H4 (cell line): ENCODE measurements around the gene SAMD4A. TPM values are rescaled to one million over a fixed set of nuclear protein-coding genes. Genes with fewer than 3 reads are reported as not detected.

Experiments used
- DNase-seq: peaks from one replicate; pipeline ENCODE4 v3.0.0-alpha.2; 2015; ENCODE audit warnings: low spot score
- total RNA-seq: library from RNA; depleted of rRNA; stranded (reverse); fragments of >200 nt; shearing (Covaris generic); gene quantifications from 2 replicates; pipeline ENCODE4 v1.2.3, GENCODE V29; 2014; rRNA removed

Gene SAMD4A
- total RNA-seq, 1 experiment from 2014 or later: 1.8 TPM

DNA sequence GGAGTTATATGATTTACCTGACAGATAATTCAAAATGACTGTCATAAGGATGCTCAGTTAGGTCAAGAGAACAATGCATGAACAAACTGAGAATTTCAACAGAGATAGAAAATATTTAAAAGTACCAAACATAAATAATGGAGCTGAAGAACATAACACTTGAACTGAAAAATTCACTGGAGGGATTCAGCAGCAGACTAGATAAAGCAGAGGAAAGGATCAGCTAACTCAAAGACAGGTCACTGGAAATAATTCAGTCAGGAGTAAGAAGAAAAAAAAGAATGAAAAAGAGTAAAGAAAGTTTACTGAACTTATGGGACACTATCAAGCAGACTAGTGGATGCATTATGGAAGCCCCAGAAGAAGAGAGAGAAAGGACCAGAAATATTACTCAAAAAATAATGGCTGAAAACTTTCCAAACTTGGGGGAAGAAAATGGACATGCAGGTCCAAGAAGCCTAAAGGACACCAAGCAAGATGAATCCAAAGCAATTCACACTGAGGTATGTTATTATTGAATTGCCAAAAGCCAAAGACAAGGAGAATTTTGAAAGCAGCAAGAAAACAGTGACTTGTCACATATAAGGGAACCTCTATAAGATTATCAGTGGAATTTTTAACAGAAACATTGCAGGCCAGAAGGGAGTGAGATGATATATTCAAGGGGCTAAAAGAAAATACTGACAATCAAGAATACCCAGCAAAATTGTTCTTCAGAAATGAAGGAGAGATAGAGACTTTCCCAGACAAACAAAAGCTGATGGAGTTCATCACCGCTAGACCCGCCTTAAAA, 257.0 kb downstream of the SAMD4A start:
- no peak for DNase-seq

DNA sequence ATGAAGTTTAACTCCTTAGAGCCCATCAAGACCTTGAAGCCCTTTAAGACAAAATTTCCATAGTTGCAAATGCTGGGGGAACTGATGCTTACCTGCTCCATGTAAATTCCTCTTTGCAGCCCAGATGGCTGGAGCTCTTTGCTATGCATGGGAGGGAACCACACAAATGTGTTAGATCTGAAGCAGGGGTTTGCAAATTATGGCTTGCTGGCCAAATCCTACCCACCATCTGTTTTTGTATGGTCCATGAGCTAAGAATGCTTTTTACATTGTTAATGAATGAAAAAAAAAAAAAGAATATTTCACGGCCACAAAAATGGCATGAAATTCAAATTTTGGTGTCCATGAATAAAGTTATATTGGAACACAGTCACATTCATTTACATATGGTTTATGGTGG, 261.1 kb downstream of the SAMD4A start:
- no peak for DNase-seq

DNA sequence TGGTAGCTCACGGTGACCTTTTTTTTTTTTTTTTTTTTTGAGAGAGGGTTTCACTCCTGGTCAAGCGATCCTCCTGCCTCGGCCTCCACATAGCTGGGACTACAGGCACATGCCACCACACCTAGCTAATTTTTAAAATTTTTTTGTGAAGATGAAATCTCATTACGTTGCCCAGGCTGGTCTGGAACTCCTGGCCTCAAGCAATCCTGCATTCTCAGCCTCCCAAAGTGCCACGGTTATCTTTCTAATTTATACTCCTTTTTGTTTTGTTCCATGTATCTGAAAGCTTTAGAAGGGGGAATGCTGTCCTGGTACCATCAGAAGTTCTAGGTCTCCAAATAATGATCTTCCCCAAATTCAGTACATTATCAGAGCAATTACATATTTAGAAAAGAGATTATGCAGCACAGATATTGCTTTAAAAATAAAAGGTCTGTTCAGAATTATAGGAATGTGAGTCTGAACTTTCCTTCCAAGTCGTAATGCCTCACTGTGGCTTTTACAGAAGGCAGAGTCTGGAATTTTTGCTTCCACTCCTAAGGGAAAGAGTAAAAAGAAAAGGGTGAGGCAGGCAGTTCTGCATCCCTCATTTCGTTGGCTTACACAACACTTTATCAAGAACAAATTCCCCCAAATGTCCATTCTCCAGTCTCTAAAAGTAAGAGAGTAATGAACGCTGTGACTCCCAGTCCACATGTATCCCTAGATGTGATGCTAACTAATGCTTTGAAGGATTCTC, 262.7 kb downstream of the SAMD4A start:
- DNase-seq: no peak

DNA sequence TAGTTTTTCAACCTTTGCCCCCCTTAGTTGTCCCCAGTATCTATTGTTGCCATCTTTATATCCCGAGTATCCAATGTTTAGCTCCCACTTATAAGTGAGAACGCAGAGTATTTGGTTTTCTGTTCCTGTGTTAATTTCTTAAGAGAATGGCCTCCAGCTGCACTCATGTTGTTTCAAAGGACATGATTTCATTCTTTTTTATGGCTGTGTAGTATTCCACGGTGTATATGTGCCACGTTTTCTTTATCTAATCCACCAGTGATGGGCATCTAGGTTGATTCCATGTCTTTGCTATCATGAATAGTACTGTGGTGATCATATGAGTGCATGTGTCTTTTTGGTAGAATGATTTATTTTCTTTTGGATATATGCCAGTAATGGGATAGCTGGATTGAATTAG, 263.7 kb downstream of the SAMD4A start:
- DNase-seq: no peak

GRCh38 chr14:54834081-54834480, 267.2 kb downstream of the SAMD4A start:
- DNase-seq: no peak

GRCh38 chr14:54834727-54835126, 267.8 kb downstream of the SAMD4A start:
- no peak for DNase-seq

DNA sequence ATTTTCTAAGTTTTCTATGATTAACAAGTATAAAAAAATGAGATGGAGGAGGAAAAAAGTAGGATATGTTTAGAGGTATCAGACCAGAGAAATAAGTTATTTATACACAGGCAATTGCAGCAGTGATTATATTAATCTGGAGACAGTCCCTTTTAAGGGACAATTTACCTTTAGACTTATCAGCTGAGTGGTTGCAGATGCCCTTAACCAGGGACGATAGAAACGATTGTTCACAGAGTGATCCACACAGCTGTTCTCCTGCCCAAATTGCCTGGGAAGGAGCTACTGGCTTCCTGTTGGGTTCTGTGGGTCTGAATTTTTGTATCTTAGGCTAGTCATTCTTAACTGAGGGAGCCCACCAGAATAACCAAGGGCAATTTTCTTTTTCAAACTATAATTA, 269.3 kb downstream of the SAMD4A start:
- no peak for DNase-seq

- no peak for DNase-seq
These were observed 270.7 kb downstream of the SAMD4A start for GRCh38 chr14:54837508-54838149.

DNA sequence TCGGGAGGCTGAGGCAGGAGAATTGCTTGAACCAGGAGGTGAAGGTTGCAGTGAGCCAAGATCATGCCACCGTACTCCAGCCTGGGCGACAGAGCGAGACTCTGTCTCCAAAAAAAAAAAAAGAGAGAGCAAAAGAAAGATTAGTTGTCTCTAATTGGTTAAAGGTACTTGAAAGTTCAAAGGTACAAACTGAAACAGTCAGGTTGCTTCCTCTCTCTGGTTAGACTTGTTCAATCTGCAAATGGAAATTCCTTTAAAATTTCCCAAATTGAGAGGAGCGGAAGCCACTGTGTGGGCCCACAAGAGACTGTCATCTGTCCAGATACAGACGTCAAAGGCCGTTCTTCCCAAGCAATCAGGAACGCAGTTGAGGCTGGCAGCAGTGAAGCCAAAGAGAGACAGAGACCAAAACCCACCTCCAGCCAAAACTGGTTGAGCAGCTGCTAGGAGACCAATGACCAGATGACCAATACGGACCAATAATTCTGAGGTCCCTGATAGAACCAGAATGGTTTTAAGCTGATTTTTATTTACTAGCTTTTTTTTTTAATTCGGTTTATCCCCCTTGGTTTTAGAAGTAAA, 272.1 kb downstream of the SAMD4A start:
- no peak for DNase-seq

GRCh38 chr14:54839701-54840119, 272.8 kb downstream of the SAMD4A start:
- no peak for DNase-seq

- no peak for DNase-seq
These were observed 273.4 kb downstream of the SAMD4A start for GRCh38 chr14:54840336-54840735.

DNA sequence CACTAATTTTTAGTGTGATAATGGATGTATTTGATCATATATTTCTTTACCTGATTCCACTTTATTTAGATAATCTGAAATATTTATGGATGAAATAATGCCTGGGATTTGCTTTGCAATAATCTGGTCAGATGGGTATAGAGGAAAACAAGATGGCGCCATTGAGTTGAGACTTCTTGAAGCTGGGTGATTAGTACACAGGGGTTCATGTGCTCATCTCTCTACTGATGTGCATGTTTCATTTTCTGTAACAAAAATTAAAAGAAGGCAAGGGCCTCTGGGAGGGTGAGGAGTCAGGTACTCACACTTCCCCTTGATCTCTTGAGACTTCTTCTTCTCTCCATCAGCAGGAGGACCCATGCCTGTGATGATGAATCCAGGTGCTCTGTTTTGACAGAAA, 273.9 kb downstream of the SAMD4A start:
- DNase-seq: no peak

Other genes with a start within 250 kb of the SAMD4A start
- gene CDKN3, start 170.1 kb upstream of the SAMD4A start, total RNA-seq: 150 and 180 TPM in 2 replicates
- 265 and 370 TPM in 2 replicates for gene CNIH1, start 125.8 kb upstream of the SAMD4A start, total RNA-seq
- gene GMFB, start 78.1 kb upstream of the SAMD4A start, total RNA-seq: 61.7 and 74.0 TPM in 2 replicates
- gene CGRRF1, start 57.2 kb upstream of the SAMD4A start, total RNA-seq: 12.4 and 17.3 TPM in 2 replicates